ENCODE measurements around the gene MYH6.
"Not testable (repeated sequence)": the region's sequence is repeated elsewhere in the genome, so short reads cannot be mapped to it uniquely, and the experiment has no call there.

The MYH6 gene
- 0 reads per million in 3 donors for total RNA-seq

GRCh38 chr14:23407516-23408306, at the start of gene MYH6:
Gene MYH6, minus strand, starts transcription at chr14:23408273. Its CDS starts 1,050 bp downstream, at chr14:23407223.
- DNase-seq = no peak
- Histone ChIP-seq H3K4me3 (ENCODE audit: insufficient read depth, low read depth, low read length, poor library complexity, severe bottlenecking) (no peak within 1 kb of the TSS), H3K27me3 (replicated peaks; ENCODE audit: control insufficient read depth, insufficient read depth, low read length, poor library complexity, severe bottlenecking) (no peaks in the 10 kb centered on the region), H3K9me3 (ENCODE audit: control insufficient read depth, low read length) (no peaks in the 10 kb centered on the region), H3K4me1 (ENCODE audit: control insufficient read depth, insufficient read depth, low read length, poor library complexity, severe bottlenecking) (no peaks in the 10 kb centered on the region), H3K36me3 (ENCODE audit: control insufficient read depth, insufficient read depth, low read length) (no peaks in the 10 kb centered on the region), H3K27ac (ENCODE audit: insufficient read depth, low read length, poor library complexity, severe bottlenecking) (no peak within 1 kb of the TSS)

DNA sequence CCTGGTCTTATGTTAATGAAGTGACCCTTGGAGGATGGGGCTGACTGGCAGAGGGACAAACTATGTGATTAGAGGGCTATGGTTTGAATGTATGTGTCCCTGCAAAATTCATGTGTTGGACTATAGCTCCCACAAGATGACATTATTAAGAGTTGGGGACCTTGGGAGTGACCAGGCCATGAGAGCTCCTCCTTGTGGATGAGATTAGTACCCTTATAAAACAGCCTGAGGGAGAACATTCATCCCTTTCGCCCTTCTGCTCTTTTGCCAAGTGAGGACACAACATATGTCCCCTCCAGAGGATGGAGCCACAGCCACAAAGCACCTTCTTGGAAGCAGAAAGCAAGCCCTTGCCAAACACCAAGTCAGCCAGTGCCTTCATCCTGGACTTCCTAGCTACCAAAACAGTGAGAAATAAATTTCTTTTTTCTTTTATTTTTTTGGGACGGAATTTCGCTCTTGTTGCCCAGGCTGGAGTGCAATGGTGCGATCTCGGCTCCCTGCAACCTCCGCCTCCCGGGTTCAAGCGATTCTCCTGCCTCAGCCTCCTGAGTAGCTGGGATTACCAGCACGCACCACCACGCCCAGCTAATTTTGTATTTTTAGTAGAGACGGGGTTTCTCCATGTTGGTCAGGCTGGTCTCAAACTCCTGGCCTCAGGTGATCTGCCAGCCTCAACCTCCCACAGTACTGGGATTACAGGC, 49.0 kb upstream of the MYH6 start:
- not testable (repeated sequence) for H3K4me3 ChIP-seq (ENCODE audit: insufficient read depth, low read depth, low read length, poor library complexity, severe bottlenecking); DNase-seq; H3K27ac ChIP-seq (ENCODE audit: insufficient read depth, low read length, poor library complexity, severe bottlenecking); H3K27me3 ChIP-seq (replicated peaks; ENCODE audit: control insufficient read depth, insufficient read depth, low read length, poor library complexity, severe bottlenecking); H3K4me1 ChIP-seq (ENCODE audit: control insufficient read depth, insufficient read depth, low read length, poor library complexity, severe bottlenecking); H3K36me3 ChIP-seq (ENCODE audit: control insufficient read depth, insufficient read depth, low read length); H3K9me3 ChIP-seq (ENCODE audit: control insufficient read depth, low read length)

DNA sequence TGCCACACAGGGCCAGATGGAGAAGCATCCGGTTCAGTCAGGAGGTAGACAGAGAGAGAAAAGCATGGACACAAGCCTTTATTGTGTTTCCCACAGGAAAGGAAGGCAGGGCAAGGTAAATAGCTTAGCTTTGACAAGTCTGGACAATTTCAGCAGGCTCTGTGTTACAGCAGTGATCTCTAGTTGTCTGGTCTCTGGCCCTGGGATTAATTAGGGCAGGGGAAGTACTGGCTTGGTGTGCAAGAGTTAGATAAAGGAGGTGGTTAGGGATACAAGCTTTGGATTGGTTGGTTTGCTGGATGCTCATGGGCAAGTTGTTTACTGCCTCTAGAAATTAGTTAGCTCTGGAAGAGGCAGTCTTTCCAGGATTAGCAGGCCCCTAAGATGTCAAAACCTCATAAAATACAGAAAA, 46.4 kb upstream of the MYH6 start:
- Histone ChIP-seq H3K4me3 (ENCODE audit: insufficient read depth, low read depth, low read length, poor library complexity, severe bottlenecking) (no peak overlapping the region), H3K4me1 (ENCODE audit: control insufficient read depth, insufficient read depth, low read length, poor library complexity, severe bottlenecking) (no peaks in the 10 kb centered on the region), H3K36me3 (ENCODE audit: control insufficient read depth, insufficient read depth, low read length) (no peaks in the 10 kb centered on the region), H3K27ac (ENCODE audit: insufficient read depth, low read length, poor library complexity, severe bottlenecking) (no peak overlapping the region), H3K27me3 (replicated peaks; ENCODE audit: control insufficient read depth, insufficient read depth, low read length, poor library complexity, severe bottlenecking) (peaks cover 6% of the 10 kb centered on the region), H3K9me3 (ENCODE audit: control insufficient read depth, low read length) (no peaks in the 10 kb centered on the region)
- no peak for DNase-seq

GRCh38 chr14:23452237-23452636, 44.2 kb upstream of the MYH6 start:
- Histone ChIP-seq H3K36me3 (ENCODE audit: control insufficient read depth, insufficient read depth, low read length) (no peaks in the 10 kb centered on the region), H3K9me3 (ENCODE audit: control insufficient read depth, low read length) (no peaks in the 10 kb centered on the region), H3K4me3 (ENCODE audit: insufficient read depth, low read depth, low read length, poor library complexity, severe bottlenecking) (no peak overlapping the region), H3K27ac (ENCODE audit: insufficient read depth, low read length, poor library complexity, severe bottlenecking) (no peak overlapping the region), H3K4me1 (ENCODE audit: control insufficient read depth, insufficient read depth, low read length, poor library complexity, severe bottlenecking) (no peaks in the 10 kb centered on the region), H3K27me3 (replicated peaks; ENCODE audit: control insufficient read depth, insufficient read depth, low read length, poor library complexity, severe bottlenecking) (peaks cover 6% of the 10 kb centered on the region)
- no peak for DNase-seq

GRCh38 chr14:23450379-23450778, 42.3 kb upstream of the MYH6 start:
- no peak overlapping the region for H3K27ac ChIP-seq (ENCODE audit: insufficient read depth, low read length, poor library complexity, severe bottlenecking)
- H3K36me3 ChIP-seq (ENCODE audit: control insufficient read depth, insufficient read depth, low read length) = no peaks in the 10 kb centered on the region
- no peaks in the 10 kb centered on the region for H3K4me1 ChIP-seq (ENCODE audit: control insufficient read depth, insufficient read depth, low read length, poor library complexity, severe bottlenecking)
- H3K4me3 ChIP-seq (ENCODE audit: insufficient read depth, low read depth, low read length, poor library complexity, severe bottlenecking) = no peak overlapping the region
- no peak for DNase-seq
- no peaks in the 10 kb centered on the region for H3K9me3 ChIP-seq (ENCODE audit: control insufficient read depth, low read length)
- H3K27me3 ChIP-seq (replicated peaks; ENCODE audit: control insufficient read depth, insufficient read depth, low read length, poor library complexity, severe bottlenecking) = peaks cover 6% of the 10 kb centered on the region

DNA sequence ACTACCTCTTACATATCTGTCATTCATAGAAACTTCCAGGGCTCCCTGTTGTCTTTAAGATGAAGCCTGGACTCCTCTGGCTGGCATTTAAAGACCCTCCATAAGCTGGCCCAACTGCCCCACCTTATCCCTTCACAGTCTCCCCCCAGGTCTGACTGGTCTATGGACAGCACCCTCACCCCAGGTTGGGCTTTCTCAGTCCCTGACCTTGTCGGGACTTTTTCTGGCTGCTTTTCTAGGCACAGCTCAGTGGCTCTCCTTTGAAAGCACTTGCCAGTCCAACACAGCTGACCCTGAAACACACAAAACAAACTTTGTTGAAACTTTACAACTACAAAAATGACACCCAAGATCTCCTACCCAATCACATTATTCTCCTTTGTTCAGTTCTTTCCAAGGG, 41.2 kb upstream of the MYH6 start:
- Histone ChIP-seq H3K4me1 (ENCODE audit: control insufficient read depth, insufficient read depth, low read length, poor library complexity, severe bottlenecking) (no peaks in the 10 kb centered on the region), H3K9me3 (ENCODE audit: control insufficient read depth, low read length) (no peaks in the 10 kb centered on the region), H3K27ac (ENCODE audit: insufficient read depth, low read length, poor library complexity, severe bottlenecking) (no peak overlapping the region), H3K36me3 (ENCODE audit: control insufficient read depth, insufficient read depth, low read length) (no peaks in the 10 kb centered on the region), H3K27me3 (replicated peaks; ENCODE audit: control insufficient read depth, insufficient read depth, low read length, poor library complexity, severe bottlenecking) (peaks cover 6% of the 10 kb centered on the region), H3K4me3 (ENCODE audit: insufficient read depth, low read depth, low read length, poor library complexity, severe bottlenecking) (no peak overlapping the region)
- DNase-seq = no peak

DNA sequence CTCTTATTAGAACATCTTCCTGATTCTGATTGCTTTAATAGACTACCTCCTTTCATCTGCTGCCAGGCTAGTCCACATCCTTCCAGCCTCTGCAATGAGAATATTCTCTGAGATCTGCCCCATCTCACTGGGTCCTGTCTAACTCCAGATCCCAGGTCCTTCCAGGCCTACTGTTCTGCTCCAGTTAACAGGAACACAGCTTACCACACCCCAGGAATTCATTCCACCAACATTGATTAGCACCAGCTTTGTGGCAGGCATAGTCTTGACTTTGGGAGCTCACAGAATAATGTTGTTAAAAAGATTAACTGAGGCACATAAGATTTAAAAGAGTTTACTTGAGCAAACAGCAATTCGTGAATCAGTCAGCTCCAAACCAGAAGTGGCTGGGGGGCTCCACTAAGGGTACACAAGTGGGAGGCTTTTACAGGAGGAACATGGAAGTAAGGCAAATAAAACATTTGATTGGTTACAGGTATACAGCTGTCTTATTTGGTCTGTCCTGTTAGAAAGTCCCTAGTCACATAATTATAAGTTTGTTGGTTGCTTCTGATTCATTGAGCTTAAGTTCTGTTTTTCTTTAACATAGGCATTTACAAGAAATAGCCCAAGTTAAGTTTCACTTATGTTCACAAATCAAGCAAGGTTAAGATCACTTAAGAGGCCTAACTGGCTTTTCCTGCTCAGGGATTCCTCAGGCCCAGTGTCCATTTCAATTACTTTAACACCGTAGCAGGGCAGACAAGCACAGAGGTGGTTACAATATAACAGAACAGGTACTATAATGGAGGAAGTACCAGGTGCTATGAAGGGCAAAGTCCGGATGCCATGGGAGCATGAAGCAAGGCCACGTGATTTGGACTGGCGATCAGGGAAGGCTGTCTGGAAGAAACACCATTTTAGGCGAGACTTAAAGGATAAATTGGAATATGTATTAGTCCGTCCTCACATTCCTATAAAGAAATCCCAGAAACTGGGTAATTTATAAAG, 39.6 kb upstream of the MYH6 start:
- DNase-seq = no peak
- H3K27ac ChIP-seq (ENCODE audit: insufficient read depth, low read length, poor library complexity, severe bottlenecking) = no peak overlapping the region
- H3K36me3 ChIP-seq (ENCODE audit: control insufficient read depth, insufficient read depth, low read length) = no peaks in the 10 kb centered on the region
- no peaks in the 10 kb centered on the region for H3K9me3 ChIP-seq (ENCODE audit: control insufficient read depth, low read length)
- H3K4me1 ChIP-seq (ENCODE audit: control insufficient read depth, insufficient read depth, low read length, poor library complexity, severe bottlenecking) = no peaks in the 10 kb centered on the region
- H3K4me3 ChIP-seq (ENCODE audit: insufficient read depth, low read depth, low read length, poor library complexity, severe bottlenecking) = no peak overlapping the region
- peaks cover 6% of the 10 kb centered on the region for H3K27me3 ChIP-seq (replicated peaks; ENCODE audit: control insufficient read depth, insufficient read depth, low read length, poor library complexity, severe bottlenecking)

- Histone ChIP-seq H3K27ac (ENCODE audit: insufficient read depth, low read length, poor library complexity, severe bottlenecking) (no peak overlapping the region), H3K4me1 (ENCODE audit: control insufficient read depth, insufficient read depth, low read length, poor library complexity, severe bottlenecking) (no peaks in the 10 kb centered on the region), H3K4me3 (ENCODE audit: insufficient read depth, low read depth, low read length, poor library complexity, severe bottlenecking) (no peak overlapping the region), H3K27me3 (replicated peaks; ENCODE audit: control insufficient read depth, insufficient read depth, low read length, poor library complexity, severe bottlenecking) (peaks cover 5% of the 10 kb centered on the region), H3K9me3 (ENCODE audit: control insufficient read depth, low read length) (no peaks in the 10 kb centered on the region), H3K36me3 (ENCODE audit: control insufficient read depth, insufficient read depth, low read length) (no peaks in the 10 kb centered on the region)
- DNase-seq = no peak
Observed at GRCh38 chr14:23446291-23446851, 38.3 kb upstream of the MYH6 start.

DNA sequence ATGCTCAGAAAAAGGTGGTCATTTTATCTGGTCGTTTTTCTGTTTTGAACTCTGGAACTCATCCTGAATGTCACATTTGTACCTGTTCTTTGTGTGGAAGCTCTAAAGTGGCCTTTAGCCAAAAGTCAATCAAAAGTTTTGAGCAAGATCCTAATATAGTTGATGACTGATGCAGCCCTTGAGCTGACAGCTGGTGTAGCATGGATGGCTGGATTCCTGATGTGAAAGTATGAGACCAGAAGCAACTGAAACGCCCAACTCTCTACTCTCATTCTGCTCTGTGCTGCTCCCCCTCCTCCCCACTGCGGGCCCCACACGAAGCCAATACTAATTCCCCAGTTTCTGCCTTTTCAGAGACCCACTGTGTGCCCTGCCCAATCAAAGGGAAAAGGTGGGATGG, 37.7 kb upstream of the MYH6 start:
- no peaks in the 10 kb centered on the region for H3K27me3 ChIP-seq (replicated peaks; ENCODE audit: control insufficient read depth, insufficient read depth, low read length, poor library complexity, severe bottlenecking)
- H3K9me3 ChIP-seq (ENCODE audit: control insufficient read depth, low read length) = no peaks in the 10 kb centered on the region
- no peaks in the 10 kb centered on the region for H3K36me3 ChIP-seq (ENCODE audit: control insufficient read depth, insufficient read depth, low read length)
- H3K27ac ChIP-seq (ENCODE audit: insufficient read depth, low read length, poor library complexity, severe bottlenecking) = no peak overlapping the region
- DNase-seq = no peak
- no peak overlapping the region for H3K4me3 ChIP-seq (ENCODE audit: insufficient read depth, low read depth, low read length, poor library complexity, severe bottlenecking)
- no peaks in the 10 kb centered on the region for H3K4me1 ChIP-seq (ENCODE audit: control insufficient read depth, insufficient read depth, low read length, poor library complexity, severe bottlenecking)
